Stimulated activated CD4-positive, alpha-beta T cell treated with anti-CD3 and anti-CD28 coated beads, Interleukin-4, amount 100 ng/mL, for 24 hours (primary cell): ENCODE results near the gene SLC15A3.
"Not testable (repeated sequence)": the region's sequence is repeated elsewhere in the genome, so short reads cannot be mapped to it uniquely, and the experiment has no call there.

Experiments
- DNase-seq: peaks from one replicate; pipeline ENCODE4 v3.0.0-alpha.2; 2020

SLC15A3 gene

GRCh38 chr11:60912223-60912850, 39.6 kb downstream of the SLC15A3 start:
- peak; percentile 7 for DNase-seq

- DNase-seq = no peak
These were observed 41.1 kb downstream of the SLC15A3 start for GRCh38 chr11:60910711-60911380.

GRCh38 chr11:60910281-60910687, 41.7 kb downstream of the SLC15A3 start:
- no peak for DNase-seq

GRCh38 chr11:60909680-60910280, 42.2 kb downstream of the SLC15A3 start:
- DNase-seq = not testable (repeated sequence)

- no peak for DNase-seq
These were observed 43.2 kb downstream of the SLC15A3 start for GRCh38 chr11:60908803-60909202.

GRCh38 chr11:60906132-60906972, 45.6 kb downstream of the SLC15A3 start, which contains the start of gene PRPF19:
TSS of gene PRPF19 (minus strand) at chr11:60906585. CDS start at chr11:60906382, 203 bp downstream.
- peak; percentile 99 for DNase-seq

GRCh38 chr11:60905551-60906113, 46.3 kb downstream of the SLC15A3 start:
- peak; percentile 24 for DNase-seq

- DNase-seq = no peak
These were observed 46.9 kb downstream of the SLC15A3 start for GRCh38 chr11:60905047-60905446.

- DNase-seq = no peak
These were observed 49.4 kb downstream of the SLC15A3 start for GRCh38 chr11:60902625-60903024.

GRCh38 chr11:60900673-60901404, 51.1 kb downstream of the SLC15A3 start:
- DNase-seq = no peak

- DNase-seq = no peak
These were observed 52.0 kb downstream of the SLC15A3 start for GRCh38 chr11:60899977-60900376.

- DNase-seq = peak; percentile 45
These were observed 52.7 kb downstream of the SLC15A3 start for GRCh38 chr11:60899046-60899936.

- no peak for DNase-seq
These were observed 54.5 kb downstream of the SLC15A3 start for GRCh38 chr11:60897496-60897895.

- no peak for DNase-seq
These were observed 56.3 kb downstream of the SLC15A3 start for GRCh38 chr11:60895687-60896086.

- DNase-seq = no peak
These were observed 60.8 kb downstream of the SLC15A3 start for GRCh38 chr11:60891103-60891741.

- DNase-seq = no peak
These were observed 61.3 kb downstream of the SLC15A3 start for GRCh38 chr11:60890696-60891095.

GRCh38 chr11:60889869-60890311, 62.1 kb downstream of the SLC15A3 start:
- no peak for DNase-seq

- no peak for DNase-seq
These were observed 64.4 kb downstream of the SLC15A3 start for GRCh38 chr11:60887556-60887955.
